Naive B cell (primary cell): ENCODE results near the gene CRHR2. TPM values are rescaled to one million over a fixed set of nuclear protein-coding genes. Genes with fewer than 3 reads are reported as not detected.

Experiments used
- ATAC-seq, 2 donors: fragments of 150-1000 bp; cut with Tn5 transposase; 2 replicates each; pipeline ENCODE4 v1.10.0; 2021; ENCODE audit warnings: low read depth in 2 of 2, mild to moderate bottlenecking in 2 of 2, moderate library complexity in 2 of 2
- DNase-seq: peaks from one replicate; pipeline ENCODE4 v3.0.0; 2022
- H3K27ac Mint-ChIP-seq, 6 donors: one replicate each; pipeline ENCODE4 v1.8.0; 2020 to 2022; ENCODE audit warnings: mild to moderate bottlenecking in 6 of 6, mixed read lengths in 6 of 6, moderate library complexity in 5 of 6, inconsistent platforms in 2 of 6
- H3K27me3 Mint-ChIP-seq, 3 donors: one replicate each; pipeline ENCODE4 v1.8.0; 2021 to 2022; ENCODE audit warnings: mixed read lengths in 3 of 3, mild to moderate bottlenecking in 1 of 3
- H3K36me3 Mint-ChIP-seq, 2 donors: one replicate each; pipeline ENCODE4 v1.8.0; 2020 to 2022; ENCODE audit warnings: mixed read lengths in 2 of 2, inconsistent platforms in 1 of 2, mild to moderate bottlenecking in 1 of 2
- H3K4me1 Mint-ChIP-seq, 3 donors: one replicate each; pipeline ENCODE4 v1.8.0; 2020 to 2022; ENCODE audit warnings: mixed read lengths in 3 of 3, inconsistent platforms in 1 of 3, mild to moderate bottlenecking in 1 of 3, moderate library complexity in 1 of 3
- H3K4me3 Mint-ChIP-seq, 8 donors: one replicate each; pipeline ENCODE4 v1.8.0; 2020 to 2022; ENCODE audit warnings: mild to moderate bottlenecking in 8 of 8, mixed read lengths in 8 of 8, moderate library complexity in 8 of 8, inconsistent platforms in 2 of 8
- H3K9me3 Mint-ChIP-seq, 7 donors: one replicate each; pipeline ENCODE4 v1.8.0; 2020 to 2022; ENCODE audit warnings: mixed read lengths in 7 of 7, mild to moderate bottlenecking in 5 of 7, inconsistent platforms in 2 of 7, moderate library complexity in 1 of 7
- polyA plus RNA-seq, 6 donors: library from polyadenylated mRNA; unstranded; fragments of 300-500 nt; fragmentation: Illumina TruSeq; gene quantifications; one replicate each; pipeline ENCODE4 v1.2.3, GENCODE V29; 2021; ENCODE audit warnings: low read depth in 6 of 6

Gene CRHR2
- polyA plus RNA-seq, 6 donors from 2014 or later: not detected

- ATAC-seq (no peak), DNase-seq (no peak)
- Mint-ChIP-seq H3K27ac (no peak overlapping the region), H3K4me3 (peak overlapping the region in 1 of 8 donors; percentile 47), H3K9me3 (no peaks in the 10 kb centered on the region), H3K27me3 (peaks cover 0 to 19% (median 18%) of the 10 kb centered on the region in 3 donors), H3K4me1 (no peaks in the 10 kb centered on the region), H3K36me3 (no peaks in the 10 kb centered on the region)
Observed at GRCh38 chr7:30664184-30664885, 17.9 kb downstream of the CRHR2 start.

- H3K36me3 Mint-ChIP-seq: no peaks in the 10 kb centered on the region
- H3K9me3 Mint-ChIP-seq: no peaks in the 10 kb centered on the region
- no peak for DNase-seq
- no peak for ATAC-seq
- no peak overlapping the region for H3K27ac Mint-ChIP-seq
- H3K4me3 Mint-ChIP-seq: no peak overlapping the region
- no peaks in the 10 kb centered on the region for H3K4me1 Mint-ChIP-seq
- peaks cover 0 to 17% (median 15%) of the 10 kb centered on the region in 3 donors for H3K27me3 Mint-ChIP-seq
Observed at GRCh38 chr7:30663414-30663813, 18.8 kb downstream of the CRHR2 start.

- peaks cover 0 to 17% (median 15%) of the 10 kb centered on the region in 3 donors for H3K27me3 Mint-ChIP-seq
- DNase-seq (no peak), ATAC-seq (no peak)
- peaks cover 0 to 4% (median 0%) of the 10 kb centered on the region in 7 donors for H3K9me3 Mint-ChIP-seq
- no peaks in the 10 kb centered on the region for H3K36me3 Mint-ChIP-seq
- no peaks in the 10 kb centered on the region for H3K4me1 Mint-ChIP-seq
- peak overlapping the region in 1 of 8 donors; percentile 45 for H3K4me3 Mint-ChIP-seq
- H3K27ac Mint-ChIP-seq: no peak overlapping the region
Observed at GRCh38 chr7:30662431-30662939, 19.8 kb downstream of the CRHR2 start.

GRCh38 chr7:30661926-30662325, 20.3 kb downstream of the CRHR2 start:
- Mint-ChIP-seq H3K27ac (no peak overlapping the region), H3K27me3 (peaks cover 0 to 17% (median 15%) of the 10 kb centered on the region in 3 donors), H3K4me3 (peak overlapping the region in 1 of 8 donors; percentile 45), H3K9me3 (peaks cover 0 to 4% (median 0%) of the 10 kb centered on the region in 7 donors), H3K36me3 (no peaks in the 10 kb centered on the region), H3K4me1 (no peaks in the 10 kb centered on the region)
- ATAC-seq (no peak), DNase-seq (no peak)

GRCh38 chr7:30660331-30661255, 21.7 kb downstream of the CRHR2 start:
- DNase-seq (no peak), ATAC-seq (no peak)
- Mint-ChIP-seq H3K4me3 (no peak overlapping the region), H3K4me1 (no peaks in the 10 kb centered on the region), H3K27ac (no peak overlapping the region), H3K27me3 (peaks cover 0 to 17% (median 15%) of the 10 kb centered on the region in 3 donors), H3K36me3 (no peaks in the 10 kb centered on the region), H3K9me3 (peaks cover 0 to 4% (median 0%) of the 10 kb centered on the region in 7 donors)

- no peak overlapping the region for H3K4me3 Mint-ChIP-seq
- DNase-seq (no peak), ATAC-seq (no peak)
- H3K27ac Mint-ChIP-seq: peak overlapping the region in 1 of 6 donors; percentile 73
- H3K9me3 Mint-ChIP-seq: peaks cover 0 to 4% (median 0%) of the 10 kb centered on the region in 7 donors
- H3K27me3 Mint-ChIP-seq: peaks cover 0 to 13% (median 10%) of the 10 kb centered on the region in 3 donors
- H3K36me3 Mint-ChIP-seq: no peaks in the 10 kb centered on the region
- peaks cover 0 to 4% (median 0%) of the 10 kb centered on the region in 3 donors for H3K4me1 Mint-ChIP-seq
Observed at GRCh38 chr7:30659312-30659711, 22.9 kb downstream of the CRHR2 start.

GRCh38 chr7:30658479-30659074, 23.7 kb downstream of the CRHR2 start:
- DNase-seq (no peak), ATAC-seq (no peak)
- H3K27ac Mint-ChIP-seq: no peak overlapping the region
- H3K4me1 Mint-ChIP-seq: peaks cover 0 to 4% (median 0%) of the 10 kb centered on the region in 3 donors
- H3K4me3 Mint-ChIP-seq: no peak overlapping the region
- no peaks in the 10 kb centered on the region for H3K36me3 Mint-ChIP-seq
- H3K9me3 Mint-ChIP-seq: peaks cover 0 to 4% (median 0%) of the 10 kb centered on the region in 7 donors
- H3K27me3 Mint-ChIP-seq: peaks cover 0 to 7% (median 5%) of the 10 kb centered on the region in 3 donors

- H3K27me3 Mint-ChIP-seq: peaks cover 0 to 4% (median 2%) of the 10 kb centered on the region in 3 donors
Observed at GRCh38 chr7:30657131-30657530, 25.1 kb downstream of the CRHR2 start.

GRCh38 chr7:30656006-30656957, 26.0 kb downstream of the CRHR2 start:
- peaks cover 0 to 4% (median 0%) of the 10 kb centered on the region in 7 donors for H3K9me3 Mint-ChIP-seq
- peak overlapping the region in 1 of 6 donors; percentile 39 for H3K27ac Mint-ChIP-seq
- ATAC-seq: no peak
- no peaks in the 10 kb centered on the region for H3K36me3 Mint-ChIP-seq
- peaks cover 0 to 4% (median 0%) of the 10 kb centered on the region in 3 donors for H3K4me1 Mint-ChIP-seq
- no peaks in the 10 kb centered on the region for H3K27me3 Mint-ChIP-seq
- no peak for DNase-seq
- no peak overlapping the region for H3K4me3 Mint-ChIP-seq

More at GRCh38 chr7:30657131-30657530, 25.1 kb downstream of the CRHR2 start:
- Mint-ChIP-seq H3K4me3 (no peak overlapping the region), H3K27ac (peak overlapping the region in 1 of 6 donors; percentile 6), H3K9me3 (peaks cover 0 to 4% (median 0%) of the 10 kb centered on the region in 7 donors), H3K4me1 (peaks cover 0 to 4% (median 0%) of the 10 kb centered on the region in 3 donors), H3K36me3 (no peaks in the 10 kb centered on the region)
- DNase-seq: no peak
- no peak for ATAC-seq

- H3K4me3 Mint-ChIP-seq: no peak overlapping the region
Observed at GRCh38 chr7:30655096-30655970, 26.9 kb downstream of the CRHR2 start.

GRCh38 chr7:30654296-30655090, 27.8 kb downstream of the CRHR2 start:
- no peak for DNase-seq

More at GRCh38 chr7:30655096-30655970, 26.9 kb downstream of the CRHR2 start:
- Mint-ChIP-seq H3K9me3 (peaks cover 0 to 4% (median 0%) of the 10 kb centered on the region in 7 donors), H3K27me3 (no peaks in the 10 kb centered on the region), H3K36me3 (no peaks in the 10 kb centered on the region), H3K4me1 (peaks cover 0 to 4% (median 0%) of the 10 kb centered on the region in 3 donors), H3K27ac (peak overlapping the region in 1 of 6 donors; percentile 53)
- ATAC-seq (no peak), DNase-seq (no peak)

More at GRCh38 chr7:30654296-30655090, 27.8 kb downstream of the CRHR2 start:
- Mint-ChIP-seq H3K4me1 (peaks cover 0 to 4% (median 0%) of the 10 kb centered on the region in 3 donors), H3K27me3 (no peaks in the 10 kb centered on the region), H3K9me3 (peaks cover 0 to 4% (median 0%) of the 10 kb centered on the region in 7 donors), H3K27ac (no peak overlapping the region), H3K4me3 (no peak overlapping the region), H3K36me3 (no peaks in the 10 kb centered on the region)
- no peak for ATAC-seq
